ENCODE results near the gene OAS1.

The OAS1 gene

DNA sequence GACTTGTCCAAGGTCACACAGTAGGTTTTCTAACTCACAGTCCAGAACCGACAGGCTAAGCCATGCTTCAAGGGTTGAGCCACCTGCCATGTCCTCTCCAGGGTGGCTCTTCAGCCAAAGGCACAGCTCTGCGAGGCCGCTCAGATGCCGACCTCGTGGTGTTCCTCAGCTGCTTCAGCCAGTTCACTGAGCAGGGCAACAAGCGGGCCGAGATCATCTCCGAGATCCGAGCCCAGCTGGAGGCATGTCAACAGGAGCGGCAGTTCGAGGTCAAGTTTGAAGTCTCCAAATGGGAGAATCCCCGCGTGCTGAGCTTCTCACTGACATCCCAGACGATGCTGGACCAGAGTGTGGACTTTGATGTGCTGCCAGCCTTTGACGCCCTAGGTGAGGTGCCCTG lies 58.9 kb downstream of the OAS1 start:
- no peak for DNase-seq (ENCODE audit: low spot score)

DNA sequence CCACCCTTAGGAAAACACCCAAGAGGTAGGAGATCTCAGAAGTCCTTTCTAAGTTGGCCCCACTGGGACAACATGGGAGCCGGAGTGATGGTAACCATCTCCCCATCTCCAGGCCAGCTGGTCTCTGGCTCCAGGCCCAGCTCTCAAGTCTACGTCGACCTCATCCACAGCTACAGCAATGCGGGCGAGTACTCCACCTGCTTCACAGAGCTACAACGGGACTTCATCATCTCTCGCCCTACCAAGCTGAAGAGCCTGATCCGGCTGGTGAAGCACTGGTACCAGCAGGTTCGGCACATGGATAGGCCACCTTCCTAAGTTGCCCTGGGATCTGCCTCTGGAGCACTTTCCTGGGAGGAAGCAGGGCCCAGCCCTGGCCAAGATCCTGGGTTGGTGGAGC lies 60.5 kb downstream of the OAS1 start:
- DNase-seq (ENCODE audit: low spot score), result no peak

DNA sequence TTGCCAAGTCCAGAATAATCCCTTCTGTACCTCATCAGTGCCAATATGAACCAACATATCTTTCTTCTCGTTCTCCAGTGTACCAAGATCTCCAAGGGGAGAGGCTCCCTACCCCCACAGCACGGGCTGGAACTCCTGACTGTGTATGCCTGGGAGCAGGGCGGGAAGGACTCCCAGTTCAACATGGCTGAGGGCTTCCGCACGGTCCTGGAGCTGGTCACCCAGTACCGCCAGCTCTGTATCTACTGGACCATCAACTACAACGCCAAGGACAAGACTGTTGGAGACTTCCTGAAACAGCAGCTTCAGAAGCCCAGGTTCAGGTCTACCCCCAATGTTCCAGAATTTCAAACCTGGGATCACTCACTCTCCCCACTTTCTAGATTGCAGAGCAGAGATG lies 61.1 kb downstream of the OAS1 start:
- DNase-seq (ENCODE audit: low spot score), result no peak
